ENCODE data around the gene KEL.

The KEL gene

GRCh38 chr7:142927085-142927745 lies 34.9 kb downstream of the KEL start:
- DNase-seq: no peak

GRCh38 chr7:142925413-142925812 lies 36.8 kb downstream of the KEL start:
- DNase-seq: no peak

- no peak for DNase-seq
Observed at GRCh38 chr7:142923391-142923790, 38.8 kb downstream of the KEL start.

- DNase-seq: no peak
Observed at GRCh38 chr7:142919656-142920055, 42.5 kb downstream of the KEL start.

GRCh38 chr7:142918901-142919300 lies 43.3 kb downstream of the KEL start:
- no peak for DNase-seq

GRCh38 chr7:142917447-142917846 lies 44.7 kb downstream of the KEL start:
- DNase-seq: no peak

GRCh38 chr7:142916508-142916907 lies 45.7 kb downstream of the KEL start:
- DNase-seq: no peak

- DNase-seq: no peak
Observed at GRCh38 chr7:142915315-142915714, 46.8 kb downstream of the KEL start.

GRCh38 chr7:142914121-142914520 lies 48.0 kb downstream of the KEL start:
- no peak for DNase-seq

- DNase-seq: no peak
Observed at GRCh38 chr7:142913566-142913965, 48.6 kb downstream of the KEL start.

- no peak for DNase-seq
Observed at GRCh38 chr7:142913051-142913450, 49.1 kb downstream of the KEL start.

GRCh38 chr7:142910481-142910880 lies 51.7 kb downstream of the KEL start:
- no peak for DNase-seq

- DNase-seq: no peak
Observed at GRCh38 chr7:142910031-142910433, 52.1 kb downstream of the KEL start.

- DNase-seq: no peak
Observed at GRCh38 chr7:142908921-142909890, 53.0 kb downstream of the KEL start.

GRCh38 chr7:142908290-142908689 lies 53.9 kb downstream of the KEL start:
- no peak for DNase-seq

- DNase-seq: no peak
Observed at GRCh38 chr7:142906643-142907042, 55.5 kb downstream of the KEL start.

- no peak for DNase-seq
Observed at GRCh38 chr7:142905759-142906158, 56.4 kb downstream of the KEL start.

GRCh38 chr7:142904128-142904527 lies 58.0 kb downstream of the KEL start:
- DNase-seq: no peak

GRCh38 chr7:142901426-142902259 lies 60.5 kb downstream of the KEL start:
- DNase-seq: no peak

- no peak for DNase-seq
Observed at GRCh38 chr7:142899661-142900060, 62.5 kb downstream of the KEL start.

GRCh38 chr7:142898377-142899170 lies 63.6 kb downstream of the KEL start:
- peak; percentile 13 for DNase-seq

- DNase-seq: no peak
Observed at GRCh38 chr7:142897691-142898090, 64.5 kb downstream of the KEL start.

All from NCI-H748 treated with DMSO at 0.1 percent for 48 hours (cell line).